Stomach (tissue), 9 donors: Measurements from ENCODE around the gene EXOC4. TPM values are rescaled to one million over a fixed set of nuclear protein-coding genes. Genes with fewer than 3 reads are reported as not detected.

Experiments used
- DNase-seq, 2 donors: peaks; one replicate each; pipeline versions ENCODE4 v3.0.0 to v3.0.0-alpha.2; 2013 to 2019
- H3K27ac ChIP-seq, 5 donors: fragments of 200-600 bp in 4 of 5; sonication (generic) in 4 of 5; one replicate each; pipeline ENCODE4 v1.5.1; 2013 to 2019; ENCODE audit warnings: mild to moderate bottlenecking in 1 of 5, moderate library complexity in 1 of 5
- H3K27me3 ChIP-seq, 3 donors: fragments of 200-600 bp; sonication (generic); one replicate each; pipeline ENCODE4 v1.5.1; 2017 to 2019; ENCODE audit warnings: mixed run types in 1 of 3
- H3K36me3 ChIP-seq, 4 donors: fragments of 200-600 bp; sonication (generic); 1 replicate in 3 of 4; 2 replicates in 1 of 4; pipeline ENCODE4 v1.5.1; 2016 to 2019
- H3K4me1 ChIP-seq, 4 donors: fragments of 200-600 bp; sonication (generic); one replicate each; pipeline ENCODE4 v1.5.1; 2016 to 2019
- H3K4me3 ChIP-seq, 4 donors: fragments of 200-600 bp; sonication (generic) in 3 of 4; one replicate each; pipeline ENCODE4 v1.5.1; 2016 to 2019; ENCODE audit warnings: mild to moderate bottlenecking in 1 of 4
- H3K9me3 ChIP-seq, 4 donors: fragments of 200-600 bp; sonication (generic); one replicate each; pipeline ENCODE4 v1.5.1; 2016 to 2019
- CTCF ChIP-seq, 7 experiments: fragments of 450-650 bp in 4 of 7; fragments of 200-600 bp in 3 of 7; sonication (generic) in 3 of 7; IDR thresholded peaks; one replicate each; pipeline ENCODE4 v1.5.1; 2016 to 2019; ENCODE audit warnings: antibody characterized with exemption in 7 of 7, control low read depth in 2 of 7, mild to moderate bottlenecking in 1 of 7
- EP300 ChIP-seq: sonication (generic); formaldehyde crosslinking; IDR thresholded peaks from one replicate; pipeline ENCODE4 v1.6.1; 2017; ENCODE audit warnings: antibody characterized with exemption
- POLR2A ChIP-seq, 4 donors: fragments of 450-650 bp; IDR thresholded peaks; one replicate each; pipeline ENCODE4 v1.6.1; 2016; ENCODE audit warnings: antibody characterized with exemption in 4 of 4, control low read depth in 2 of 4, mild to moderate bottlenecking in 1 of 4, moderate library complexity in 1 of 4
- POLR2AphosphoS5 ChIP-seq, 3 donors: sonication (generic); formaldehyde crosslinking; IDR thresholded peaks; one replicate each; pipeline ENCODE4 v1.6.1; 2016; ENCODE audit warnings: antibody characterized with exemption in 3 of 3
- WGBS, 5 donors: extraction: QIAGEN DNeasy Blood & Tissue Kit in 3 of 5; methylation state at CpG; one replicate each; pipeline versions ENCODE4 v1.1.5 to v1.1.7; 2013 to 2018; 5-methylcytosine and 5-hydroxymethylcytosine counted together
- intact Hi-C: fragments of 100-400 bp; cut with DNase I; formaldehyde crosslinking; loops from one replicate; pipeline ENCODE4 v1.15.1; 2023; ENCODE audit warnings: low total_unique reads
- polyA plus RNA-seq, 3 donors: library from polyadenylated mRNA; stranded (reverse); fragments of 200-250 nt; gene quantifications; one replicate each; pipeline ENCODE4 v1.2.3, GENCODE V29; 2013
- total RNA-seq, 5 donors: library from RNA; depleted of rRNA; stranded (reverse); fragments of >200 nt; gene quantifications; one replicate each; pipeline versions ENCODE4 v1.1.0 to v1.2.3, GENCODE V29; 2014 to 2016
- donor health status: healthy with polysubstance abuse.
- donor health status: Bipolar disorder and iron deficiency.
- donor health status: healthy.

The EXOC4 gene
- total and polyA plus RNA-seq, 8 donors: 14.1 to 339 (median 61.1) TPM

- TF ChIP-seq POLR2A (IDR thresholded peaks at IDR 0.05) (no peak), POLR2AphosphoS5 (IDR thresholded peaks at IDR 0.05) (no peak), CTCF (IDR thresholded peaks at IDR 0.05) (no peak), EP300 (no peak)
- no peaks in the 10 kb centered on the region for H3K36me3 ChIP-seq
- H3K27me3 ChIP-seq: no peaks in the 10 kb centered on the region
- no peaks in the 10 kb centered on the region for H3K9me3 ChIP-seq
- H3K27ac ChIP-seq: no peak overlapping the region
- 82 to 100% (median 95%) methylated on average over 1 of the region's 1 CpG for WGBS, 5 donors
- DNase-seq: no peak
- H3K4me3 ChIP-seq: no peak overlapping the region
- intact Hi-C loops: no loop called here
- H3K4me1 ChIP-seq: no peaks in the 10 kb centered on the region
These were observed 470.2 kb downstream of the EXOC4 start for GRCh38 chr7:133723044-133723443.

DNA sequence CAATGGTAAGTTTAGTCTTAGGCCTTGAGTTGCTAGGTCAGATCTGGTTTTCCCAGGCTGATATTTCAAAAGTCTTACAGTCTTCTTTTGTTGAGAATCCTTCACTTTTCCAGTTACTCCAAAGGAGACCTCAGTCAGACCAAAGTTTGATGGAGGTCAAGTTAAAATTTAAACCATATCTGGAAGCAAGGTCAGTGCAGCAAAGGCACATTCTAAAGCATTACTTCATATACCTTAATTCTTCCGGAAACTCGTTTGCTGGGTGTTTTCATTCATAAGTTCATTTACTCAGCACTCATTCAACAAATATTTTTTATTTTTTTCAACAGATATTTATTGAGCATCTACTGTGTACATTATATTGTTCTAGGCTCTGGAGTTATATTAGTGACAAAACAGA is 471.3 kb downstream of the EXOC4 start:
- WGBS, 5 donors: 76 to 90% (median 85%) methylated on average over 2 of the region's 2 CpGs
- Histone ChIP-seq H3K4me3 (no peak overlapping the region), H3K9me3 (no peaks in the 10 kb centered on the region), H3K36me3 (no peaks in the 10 kb centered on the region), H3K4me1 (no peaks in the 10 kb centered on the region), H3K27ac (no peak overlapping the region), H3K27me3 (no peaks in the 10 kb centered on the region)
- intact Hi-C loops: no loop called here
- TF ChIP-seq POLR2A (IDR thresholded peaks at IDR 0.05) (no peak), CTCF (IDR thresholded peaks at IDR 0.05) (no peak), POLR2AphosphoS5 (IDR thresholded peaks at IDR 0.05) (no peak), EP300 (no peak)
- no peak for DNase-seq

GRCh38 chr7:133724694-133725093 is 471.8 kb downstream of the EXOC4 start:
- no peak overlapping the region for H3K27ac ChIP-seq
- intact Hi-C loops: no loop called here
- no peaks in the 10 kb centered on the region for H3K4me1 ChIP-seq
- no peaks in the 10 kb centered on the region for H3K27me3 ChIP-seq
- H3K9me3 ChIP-seq: no peaks in the 10 kb centered on the region
- no peak for TF ChIP-seq POLR2AphosphoS5 (IDR thresholded peaks at IDR 0.05)
- no peak for TF ChIP-seq POLR2A (IDR thresholded peaks at IDR 0.05)
- no peak for TF ChIP-seq EP300
- TF ChIP-seq CTCF (IDR thresholded peaks at IDR 0.05): no peak
- no peak overlapping the region for H3K4me3 ChIP-seq
- no peak for DNase-seq
- no peaks in the 10 kb centered on the region for H3K36me3 ChIP-seq
- WGBS, 5 donors: 84 to 90% (median 88%) methylated on average over 3 of the region's 3 CpGs

GRCh38 chr7:133727476-133728214 is 474.8 kb downstream of the EXOC4 start:
- Histone ChIP-seq H3K4me1 (no peaks in the 10 kb centered on the region), H3K27me3 (no peaks in the 10 kb centered on the region), H3K4me3 (no peak overlapping the region), H3K36me3 (no peaks in the 10 kb centered on the region), H3K9me3 (no peaks in the 10 kb centered on the region), H3K27ac (no peak overlapping the region)
- 88 to 90% (median 88%) methylated on average over 13 of the region's 13 CpGs for WGBS, 5 donors
- DNase-seq: no peak
- no peak for TF ChIP-seq EP300
- TF ChIP-seq POLR2AphosphoS5 (IDR thresholded peaks at IDR 0.05): no peak
- TF ChIP-seq CTCF (IDR thresholded peaks at IDR 0.05): no peak
- no peak for TF ChIP-seq POLR2A (IDR thresholded peaks at IDR 0.05)
- intact Hi-C loops: no loop called here
